Spleen (tissue), 7 donors: ENCODE data around the gene TBC1D22A.

Source experiments
- POLR2A ChIP-seq, 3 donors: fragments of 450-650 bp; IDR thresholded peaks; one replicate each; pipeline ENCODE4 v1.5.1; 2017; ENCODE audit warnings: antibody characterized with exemption in 3 of 3, mild to moderate bottlenecking in 1 of 3
- TF ChIP-seq, protein P1 (sequence below), 11 experiments: fragments of 200-600 bp in 7 of 11; fragments of 450-650 bp in 4 of 11; sonication (generic) in 4 of 11; IDR thresholded peaks in 8 of 11; conservative IDR thresholded peaks in 3 of 11; 1 replicate in 7 of 11; 2 replicates in 4 of 11; pipeline versions ENCODE4 v1.4.0 to v1.8.0; 2016 to 2021; ENCODE audit warnings: antibody characterized with exemption in 11 of 11, inconsistent platforms in 4 of 11, mild to moderate bottlenecking in 1 of 11
- donor health status: DM: no; HTN: no; CAD: no; lungs with moderate emphysema.
- donor health status: DM: no; HTN: no; CAD: no.
- donor health status: DM: no; HTN: no; CAD: no.

DNA sequence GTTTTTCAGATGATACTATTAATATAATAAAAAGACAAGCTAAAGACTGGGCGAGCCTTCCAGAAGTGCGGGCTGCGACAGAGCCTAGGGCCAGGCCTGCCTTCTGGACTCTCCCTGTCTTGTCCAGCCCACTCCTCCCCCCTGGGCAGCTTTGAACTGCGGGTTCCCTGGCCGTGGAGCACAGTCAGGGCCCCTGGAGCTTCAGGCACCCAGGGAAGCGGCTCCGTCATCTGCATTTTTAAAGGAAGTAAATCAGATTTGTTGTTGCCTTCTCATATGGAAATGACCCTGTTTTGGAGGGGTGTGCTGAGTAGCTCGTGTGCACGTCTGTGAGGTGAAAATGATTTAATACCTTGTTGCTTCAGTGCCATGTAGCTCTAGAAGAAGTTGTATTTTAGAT, 265.3 kb downstream of the TBC1D22A start:
- TF ChIP-seq, protein P1, sequence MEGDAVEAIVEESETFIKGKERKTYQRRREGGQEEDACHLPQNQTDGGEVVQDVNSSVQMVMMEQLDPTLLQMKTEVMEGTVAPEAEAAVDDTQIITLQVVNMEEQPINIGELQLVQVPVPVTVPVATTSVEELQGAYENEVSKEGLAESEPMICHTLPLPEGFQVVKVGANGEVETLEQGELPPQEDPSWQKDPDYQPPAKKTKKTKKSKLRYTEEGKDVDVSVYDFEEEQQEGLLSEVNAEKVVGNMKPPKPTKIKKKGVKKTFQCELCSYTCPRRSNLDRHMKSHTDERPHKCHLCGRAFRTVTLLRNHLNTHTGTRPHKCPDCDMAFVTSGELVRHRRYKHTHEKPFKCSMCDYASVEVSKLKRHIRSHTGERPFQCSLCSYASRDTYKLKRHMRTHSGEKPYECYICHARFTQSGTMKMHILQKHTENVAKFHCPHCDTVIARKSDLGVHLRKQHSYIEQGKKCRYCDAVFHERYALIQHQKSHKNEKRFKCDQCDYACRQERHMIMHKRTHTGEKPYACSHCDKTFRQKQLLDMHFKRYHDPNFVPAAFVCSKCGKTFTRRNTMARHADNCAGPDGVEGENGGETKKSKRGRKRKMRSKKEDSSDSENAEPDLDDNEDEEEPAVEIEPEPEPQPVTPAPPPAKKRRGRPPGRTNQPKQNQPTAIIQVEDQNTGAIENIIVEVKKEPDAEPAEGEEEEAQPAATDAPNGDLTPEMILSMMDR (IDR thresholded peaks at IDR 0.05 in 8 of 11, conservative IDR thresholded peaks at IDR 0.05 in 3 of 11): no peak
- no peak for TF ChIP-seq POLR2A (IDR thresholded peaks at IDR 0.05)
